Stomach smooth muscle (tissue), 2 donors: Measurements from ENCODE around the gene PTPRJ.
"Not testable (repeated sequence)": the region's sequence is repeated elsewhere in the genome, so short reads cannot be mapped to it uniquely, and the experiment has no call there.

Experiments used
- H3K27ac ChIP-seq: one replicate; pipeline ENCODE4 v1.7.0; 2013; ENCODE audit warnings: mild to moderate bottlenecking, low read length, inconsistent platforms
- H3K27me3 ChIP-seq, 2 donors: one replicate each; pipeline ENCODE4 v1.7.0; 2013; ENCODE audit warnings: low read length in 2 of 2; ENCODE audit not compliant: insufficient read depth in 2 of 2, control insufficient read depth in 1 of 2
- H3K36me3 ChIP-seq, 2 donors: one replicate each; pipeline ENCODE4 v1.7.0; 2013; ENCODE audit warnings: low read length in 2 of 2; ENCODE audit not compliant: control insufficient read depth in 2 of 2, insufficient read depth in 2 of 2
- H3K4me1 ChIP-seq: one replicate; pipeline ENCODE4 v1.7.0; 2013; ENCODE audit warnings: low read length; ENCODE audit not compliant: control insufficient read depth, insufficient read depth
- H3K4me3 ChIP-seq, 2 donors: one replicate each; pipeline ENCODE4 v1.7.0; 2013; ENCODE audit warnings: low read length in 2 of 2
- H3K9ac ChIP-seq, 2 donors: one replicate each; pipeline ENCODE4 v1.7.0; 2013; ENCODE audit warnings: low read length in 2 of 2, mild to moderate bottlenecking in 1 of 2
- H3K9me3 ChIP-seq, 2 donors: one replicate each; pipeline ENCODE4 v1.7.0; 2013; ENCODE audit warnings: low read length in 2 of 2; ENCODE audit not compliant: control insufficient read depth in 2 of 2
- donor health status: healthy.
- donor health status: Pancreatic carcinoma.

Gene PTPRJ

DNA sequence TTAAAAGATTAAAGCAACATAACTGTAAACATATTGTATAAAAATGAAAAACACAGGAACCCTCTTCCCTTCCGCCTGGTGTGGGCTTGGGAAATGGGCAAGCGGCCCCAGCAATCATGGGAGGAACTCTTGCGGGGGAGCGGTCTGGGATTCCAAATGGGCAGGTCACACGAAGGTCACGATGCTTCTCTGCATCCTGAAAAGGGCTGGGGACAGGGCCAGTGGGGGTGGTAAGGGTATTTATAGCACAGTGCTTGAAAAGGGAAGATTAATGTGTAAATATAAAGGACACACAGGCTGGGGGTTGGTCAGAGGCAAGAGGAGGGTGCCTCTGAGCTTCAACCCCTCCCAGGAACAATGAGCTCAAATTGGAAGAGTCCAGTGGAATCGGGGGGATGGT lies 189.4 kb downstream of the PTPRJ start:
- H3K9ac ChIP-seq: no peak overlapping the region
- no peak overlapping the region for H3K4me3 ChIP-seq
- peaks cover 4% of the 10 kb centered on the region for H3K4me1 ChIP-seq
- H3K27ac ChIP-seq: no peak overlapping the region
- peaks cover 0 to 4% of the 10 kb centered on the region in 2 donors for H3K36me3 ChIP-seq
- no peaks in the 10 kb centered on the region for H3K9me3 ChIP-seq
- no peaks in the 10 kb centered on the region for H3K27me3 ChIP-seq

DNA sequence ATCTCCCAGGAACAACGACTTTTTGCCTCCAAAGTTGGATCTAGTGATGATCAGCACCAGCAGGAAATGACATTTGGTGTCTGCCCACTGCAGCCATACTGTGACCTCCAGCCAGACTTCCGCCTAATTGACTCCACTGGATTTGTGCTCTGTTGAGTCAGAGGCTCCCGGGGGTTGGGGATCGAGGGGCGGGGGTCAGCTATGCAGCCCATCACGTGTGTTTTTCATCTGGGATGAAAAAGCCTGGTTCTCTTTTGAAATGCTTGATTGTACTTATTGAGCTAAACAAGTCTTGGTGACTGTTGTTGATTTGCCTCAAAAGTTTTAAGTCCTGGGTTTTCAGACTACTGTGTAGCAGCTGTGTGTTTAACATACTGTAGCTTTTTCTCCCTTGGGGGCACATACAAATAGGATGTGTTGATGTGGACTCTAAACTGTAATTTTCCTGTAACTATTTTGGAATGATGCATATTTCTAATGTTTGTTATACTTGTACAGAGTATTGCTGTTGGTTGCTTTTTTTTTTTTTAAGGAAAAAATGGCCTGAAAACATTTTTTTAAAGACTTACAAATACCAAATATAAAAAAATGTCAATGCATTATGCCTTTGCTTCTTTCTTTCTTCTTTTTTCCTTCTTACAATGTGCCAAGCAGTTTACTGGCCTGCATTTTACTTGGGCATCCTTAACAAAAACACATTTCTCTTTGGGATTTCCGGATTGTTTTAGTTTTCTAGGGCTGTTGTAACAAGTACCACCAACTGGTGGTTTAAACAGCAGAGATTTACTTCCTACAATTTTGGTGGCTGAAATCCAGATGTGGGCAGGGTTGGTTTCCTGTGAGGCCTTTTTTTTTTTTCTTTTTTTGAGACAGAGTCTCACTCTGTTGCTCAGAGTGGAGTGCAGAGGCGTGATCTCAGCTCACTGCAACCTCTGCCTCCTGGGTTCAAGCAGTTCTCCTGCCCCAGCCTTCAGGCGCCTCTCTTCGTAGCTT lies 190.2 kb downstream of the PTPRJ start:
- peaks cover 4% of the 10 kb centered on the region for H3K4me1 ChIP-seq
- H3K9ac ChIP-seq: no peak overlapping the region
- peaks cover 0 to 4% of the 10 kb centered on the region in 2 donors for H3K36me3 ChIP-seq
- no peak overlapping the region for H3K27ac ChIP-seq
- H3K27me3 ChIP-seq: no peaks in the 10 kb centered on the region
- no peaks in the 10 kb centered on the region for H3K9me3 ChIP-seq
- H3K4me3 ChIP-seq: no peak overlapping the region

DNA sequence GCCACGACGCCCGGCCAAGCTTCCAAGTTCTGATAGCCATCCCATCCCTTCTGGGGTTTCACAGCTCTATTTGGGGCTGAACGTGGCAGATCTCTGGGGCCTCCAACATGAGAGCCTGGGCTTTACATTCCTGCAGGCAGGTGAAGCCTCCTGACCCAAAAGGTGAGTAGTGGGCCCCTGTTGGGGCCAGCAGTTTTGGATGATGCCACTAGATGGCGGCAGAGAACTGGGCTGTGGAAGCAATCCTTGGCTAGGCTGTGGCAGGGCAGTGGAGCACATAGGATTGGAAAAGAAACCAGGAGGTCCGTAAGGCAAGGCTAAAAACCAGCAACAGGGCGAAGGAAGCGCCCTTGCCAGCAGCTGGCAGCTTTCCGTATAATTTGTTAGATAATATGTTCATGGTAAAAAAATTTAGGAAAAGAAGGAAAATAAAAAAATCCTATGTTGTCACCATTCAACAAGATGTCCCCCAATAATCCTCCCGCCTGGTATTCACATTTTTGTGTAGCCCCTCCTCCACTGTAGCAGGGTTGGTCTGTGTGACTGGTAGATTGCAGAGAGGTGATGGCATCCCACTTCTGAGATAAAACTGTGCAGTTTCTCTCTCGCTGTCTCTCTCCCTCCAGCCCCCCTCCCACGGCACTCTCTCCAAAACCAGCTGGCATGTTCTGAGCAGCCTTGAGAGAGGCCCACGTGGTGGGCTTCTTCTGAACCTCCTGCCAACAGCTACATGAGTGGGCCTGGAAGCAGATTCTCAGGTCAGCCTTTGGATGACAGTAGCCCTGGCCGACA lies 192.7 kb downstream of the PTPRJ start:
- no peaks in the 10 kb centered on the region for H3K27me3 ChIP-seq
- H3K9ac ChIP-seq: no peak overlapping the region
- no peaks in the 10 kb centered on the region for H3K9me3 ChIP-seq
- H3K36me3 ChIP-seq: peaks cover 0 to 2% of the 10 kb centered on the region in 2 donors
- no peak overlapping the region for H3K27ac ChIP-seq
- H3K4me1 ChIP-seq: peaks cover 4% of the 10 kb centered on the region
- peak overlapping the region in 1 of 2 donors; percentile 44 for H3K4me3 ChIP-seq

- no peak overlapping the region for H3K4me3 ChIP-seq
- H3K9me3 ChIP-seq: no peaks in the 10 kb centered on the region
- H3K9ac ChIP-seq: no peak overlapping the region
- H3K36me3 ChIP-seq: no peaks in the 10 kb centered on the region
- no peaks in the 10 kb centered on the region for H3K4me1 ChIP-seq
- no peak overlapping the region for H3K27ac ChIP-seq
- no peaks in the 10 kb centered on the region for H3K27me3 ChIP-seq
Measured at GRCh38 chr11:48177661-48178060, 197.3 kb downstream of the PTPRJ start.

- Histone ChIP-seq H3K36me3 (no peaks in the 10 kb centered on the region), H3K9me3 (no peaks in the 10 kb centered on the region), H3K4me3 (no peak overlapping the region), H3K9ac (no peak overlapping the region), H3K4me1 (no peaks in the 10 kb centered on the region), H3K27ac (no peak overlapping the region), H3K27me3 (no peaks in the 10 kb centered on the region)
Measured at GRCh38 chr11:48180627-48181026, 200.3 kb downstream of the PTPRJ start.

- H3K4me1 ChIP-seq: no peaks in the 10 kb centered on the region
- H3K27ac ChIP-seq: no peak overlapping the region
- no peak overlapping the region for H3K9ac ChIP-seq
- H3K36me3 ChIP-seq: no peaks in the 10 kb centered on the region
- no peak overlapping the region for H3K4me3 ChIP-seq
- no peaks in the 10 kb centered on the region for H3K27me3 ChIP-seq
- no peaks in the 10 kb centered on the region for H3K9me3 ChIP-seq
Measured at GRCh38 chr11:48182860-48183526, 202.6 kb downstream of the PTPRJ start.

GRCh38 chr11:48184452-48184851 lies 204.1 kb downstream of the PTPRJ start:
- Histone ChIP-seq H3K27me3 (no peaks in the 10 kb centered on the region), H3K36me3 (no peaks in the 10 kb centered on the region), H3K4me1 (no peaks in the 10 kb centered on the region), H3K27ac (no peak overlapping the region), H3K9ac (no peak overlapping the region), H3K9me3 (no peaks in the 10 kb centered on the region), H3K4me3 (no peak overlapping the region)

- H3K4me3 ChIP-seq, H3K4me1 ChIP-seq, H3K27ac ChIP-seq, H3K9me3 ChIP-seq, H3K9ac ChIP-seq, H3K36me3 ChIP-seq, H3K27me3 ChIP-seq: not testable (repeated sequence)
Measured at GRCh38 chr11:48190906-48191654, 210.7 kb downstream of the PTPRJ start.

DNA sequence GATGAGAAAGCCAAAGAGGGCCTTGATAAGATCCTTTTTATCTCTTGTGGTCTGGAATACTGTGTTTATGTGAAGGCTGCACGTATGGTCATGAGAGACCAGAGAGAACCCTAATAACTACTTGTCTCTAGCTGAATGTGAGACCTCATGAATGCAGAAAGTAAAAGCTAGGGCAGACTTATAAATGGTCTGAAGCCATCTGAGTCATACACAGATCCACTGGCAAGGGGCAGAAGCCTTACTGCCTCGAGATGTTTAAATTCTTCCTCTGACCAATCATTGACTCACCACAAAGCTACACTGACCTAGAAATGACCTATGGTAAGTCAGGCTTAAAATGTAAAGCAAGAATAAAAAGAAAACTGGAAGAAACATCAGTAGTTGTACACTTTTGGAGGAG lies 213.5 kb downstream of the PTPRJ start:
- Histone ChIP-seq H3K9me3 (peaks cover 4 to 5% of the 10 kb centered on the region in 2 donors), H3K27me3 (peaks cover 0 to 4% of the 10 kb centered on the region in 2 donors), H3K36me3 (no peaks in the 10 kb centered on the region), H3K27ac (no peak overlapping the region), H3K9ac (no peak overlapping the region), H3K4me1 (no peaks in the 10 kb centered on the region), H3K4me3 (no peak overlapping the region)

- H3K27me3 ChIP-seq: no peaks in the 10 kb centered on the region
- H3K4me3 ChIP-seq: no peak overlapping the region
- H3K4me1 ChIP-seq: no peaks in the 10 kb centered on the region
- no peaks in the 10 kb centered on the region for H3K9me3 ChIP-seq
- no peak overlapping the region for H3K27ac ChIP-seq
- H3K9ac ChIP-seq: no peak overlapping the region
- no peaks in the 10 kb centered on the region for H3K36me3 ChIP-seq
Measured at GRCh38 chr11:48207881-48208280, 227.5 kb downstream of the PTPRJ start.
